Keratinocyte (primary cell): ENCODE measurements around the gene CFAP20DC.

Experiments used
- EZH2 ChIP-seq: IDR thresholded peaks from one replicate; pipeline ENCODE4 v1.6.1; 2012; ENCODE audit warnings: inconsistent platforms, mild to moderate bottlenecking, low read length, moderate library complexity
- TF ChIP-seq, protein P1 (sequence below), 3 experiments: IDR thresholded peaks in 1 of 3; conservative IDR thresholded peaks in 1 of 3; optimal IDR thresholded peaks in 1 of 3; 2 replicates in 2 of 3; 3 replicates in 1 of 3; pipeline versions ENCODE3 to v1.5.1; 2011; ENCODE audit warnings: low read length in 3 of 3, mild to moderate bottlenecking in 3 of 3, moderate library complexity in 2 of 3, control low read depth in 1 of 3, inconsistent platforms in 1 of 3; ENCODE audit not compliant: insufficient read depth in 2 of 3; ENCODE audit errors: extremely low read depth in 1 of 3

DNA sequence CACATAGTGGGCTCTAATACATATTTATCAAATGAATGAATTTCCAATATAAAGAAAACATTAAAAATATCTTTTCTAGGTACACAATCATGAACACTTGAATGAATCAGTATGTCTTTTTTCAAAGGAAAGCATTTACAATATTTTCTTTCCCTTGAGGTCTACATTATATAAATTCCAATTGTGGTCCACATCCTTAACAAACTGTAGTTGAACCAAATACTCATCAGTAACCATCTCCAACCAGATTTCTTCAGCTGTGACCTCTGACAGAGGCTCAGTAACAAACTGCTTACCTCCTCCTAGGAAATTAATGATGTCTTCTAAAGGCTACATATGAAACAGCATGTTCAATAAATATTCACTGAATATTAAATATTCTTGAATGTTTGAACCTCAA is 58.8 kb downstream of the CFAP20DC start:
- TF ChIP-seq, protein P1, sequence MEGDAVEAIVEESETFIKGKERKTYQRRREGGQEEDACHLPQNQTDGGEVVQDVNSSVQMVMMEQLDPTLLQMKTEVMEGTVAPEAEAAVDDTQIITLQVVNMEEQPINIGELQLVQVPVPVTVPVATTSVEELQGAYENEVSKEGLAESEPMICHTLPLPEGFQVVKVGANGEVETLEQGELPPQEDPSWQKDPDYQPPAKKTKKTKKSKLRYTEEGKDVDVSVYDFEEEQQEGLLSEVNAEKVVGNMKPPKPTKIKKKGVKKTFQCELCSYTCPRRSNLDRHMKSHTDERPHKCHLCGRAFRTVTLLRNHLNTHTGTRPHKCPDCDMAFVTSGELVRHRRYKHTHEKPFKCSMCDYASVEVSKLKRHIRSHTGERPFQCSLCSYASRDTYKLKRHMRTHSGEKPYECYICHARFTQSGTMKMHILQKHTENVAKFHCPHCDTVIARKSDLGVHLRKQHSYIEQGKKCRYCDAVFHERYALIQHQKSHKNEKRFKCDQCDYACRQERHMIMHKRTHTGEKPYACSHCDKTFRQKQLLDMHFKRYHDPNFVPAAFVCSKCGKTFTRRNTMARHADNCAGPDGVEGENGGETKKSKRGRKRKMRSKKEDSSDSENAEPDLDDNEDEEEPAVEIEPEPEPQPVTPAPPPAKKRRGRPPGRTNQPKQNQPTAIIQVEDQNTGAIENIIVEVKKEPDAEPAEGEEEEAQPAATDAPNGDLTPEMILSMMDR (optimal IDR thresholded peaks at IDR 0.05 in 1 of 3, IDR thresholded peaks at IDR 0.05 in 1 of 3, conservative IDR thresholded peaks at IDR 0.05 in 1 of 3; ENCODE audit: extremely low read depth in 1 of 3, insufficient read depth in 2 of 3, low read length in 3 of 3): no peak
- no peak for TF ChIP-seq EZH2
